ENCODE data around the gene HCRTR1.

GRCh38 chr1:31620631-31621497 lies 3.4 kb downstream of the HCRTR1 start:
- no peak for TF ChIP-seq POLR2A (IDR thresholded peaks at IDR 0.05; ENCODE audit: low read depth, low read length)
- no peak for TF ChIP-seq TAF1 (IDR thresholded peaks at IDR 0.05; ENCODE audit: low read depth, low read length)
- no peak for TF ChIP-seq POLR2AphosphoS5 (IDR thresholded peaks at IDR 0.05; ENCODE audit: low read depth, low read length)
